Stomach (tissue), 4 donors: ENCODE data around the gene PLCH2.

Experiments
- POLR2AphosphoS5 ChIP-seq, 3 donors: sonication (generic); formaldehyde crosslinking; IDR thresholded peaks; one replicate each; pipeline ENCODE4 v1.6.1; 2016; ENCODE audit warnings: antibody characterized with exemption in 3 of 3
- TF ChIP-seq, protein P1 (sequence below), 7 experiments: fragments of 450-650 bp in 4 of 7; fragments of 200-600 bp in 3 of 7; sonication (generic) in 3 of 7; IDR thresholded peaks; one replicate each; pipeline ENCODE4 v1.5.1; 2016 to 2019; ENCODE audit warnings: antibody characterized with exemption in 7 of 7, control low read depth in 2 of 7, mild to moderate bottlenecking in 1 of 7

DNA sequence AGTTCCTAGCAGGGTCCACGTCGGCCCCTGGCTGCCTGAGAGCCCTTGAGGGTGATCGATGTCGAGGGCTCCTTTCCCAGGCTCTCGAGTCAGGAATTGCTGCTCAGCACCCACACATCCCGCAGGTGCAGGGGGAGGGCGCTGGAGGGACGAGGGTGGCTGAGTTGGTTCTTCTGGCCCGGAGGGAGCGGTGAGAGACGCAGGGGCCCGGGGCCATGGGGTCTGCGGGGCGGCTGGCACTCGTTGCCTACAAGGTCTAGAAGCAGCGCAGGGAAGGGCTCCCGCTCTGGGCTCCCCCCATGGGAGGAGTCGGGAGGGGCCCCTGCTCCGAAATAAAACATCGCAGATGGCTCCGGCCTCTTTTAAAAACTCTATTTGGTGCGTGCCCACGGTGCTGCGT lies 32.1 kb downstream of the PLCH2 start:
- no peak for TF ChIP-seq POLR2AphosphoS5 (IDR thresholded peaks at IDR 0.05)
- TF ChIP-seq, protein P1, sequence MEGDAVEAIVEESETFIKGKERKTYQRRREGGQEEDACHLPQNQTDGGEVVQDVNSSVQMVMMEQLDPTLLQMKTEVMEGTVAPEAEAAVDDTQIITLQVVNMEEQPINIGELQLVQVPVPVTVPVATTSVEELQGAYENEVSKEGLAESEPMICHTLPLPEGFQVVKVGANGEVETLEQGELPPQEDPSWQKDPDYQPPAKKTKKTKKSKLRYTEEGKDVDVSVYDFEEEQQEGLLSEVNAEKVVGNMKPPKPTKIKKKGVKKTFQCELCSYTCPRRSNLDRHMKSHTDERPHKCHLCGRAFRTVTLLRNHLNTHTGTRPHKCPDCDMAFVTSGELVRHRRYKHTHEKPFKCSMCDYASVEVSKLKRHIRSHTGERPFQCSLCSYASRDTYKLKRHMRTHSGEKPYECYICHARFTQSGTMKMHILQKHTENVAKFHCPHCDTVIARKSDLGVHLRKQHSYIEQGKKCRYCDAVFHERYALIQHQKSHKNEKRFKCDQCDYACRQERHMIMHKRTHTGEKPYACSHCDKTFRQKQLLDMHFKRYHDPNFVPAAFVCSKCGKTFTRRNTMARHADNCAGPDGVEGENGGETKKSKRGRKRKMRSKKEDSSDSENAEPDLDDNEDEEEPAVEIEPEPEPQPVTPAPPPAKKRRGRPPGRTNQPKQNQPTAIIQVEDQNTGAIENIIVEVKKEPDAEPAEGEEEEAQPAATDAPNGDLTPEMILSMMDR (IDR thresholded peaks at IDR 0.05), result no peak
